GM12801 (cell line): Measurements from ENCODE around the gene TSHZ2.

Source experiments
- CTCF ChIP-seq: IDR thresholded peaks from one replicate; pipeline ENCODE4 v1.5.1; 2011; ENCODE audit warnings: control low read depth; ENCODE audit not compliant: insufficient read length; ENCODE audit errors: extremely low read depth

Gene TSHZ2

DNA sequence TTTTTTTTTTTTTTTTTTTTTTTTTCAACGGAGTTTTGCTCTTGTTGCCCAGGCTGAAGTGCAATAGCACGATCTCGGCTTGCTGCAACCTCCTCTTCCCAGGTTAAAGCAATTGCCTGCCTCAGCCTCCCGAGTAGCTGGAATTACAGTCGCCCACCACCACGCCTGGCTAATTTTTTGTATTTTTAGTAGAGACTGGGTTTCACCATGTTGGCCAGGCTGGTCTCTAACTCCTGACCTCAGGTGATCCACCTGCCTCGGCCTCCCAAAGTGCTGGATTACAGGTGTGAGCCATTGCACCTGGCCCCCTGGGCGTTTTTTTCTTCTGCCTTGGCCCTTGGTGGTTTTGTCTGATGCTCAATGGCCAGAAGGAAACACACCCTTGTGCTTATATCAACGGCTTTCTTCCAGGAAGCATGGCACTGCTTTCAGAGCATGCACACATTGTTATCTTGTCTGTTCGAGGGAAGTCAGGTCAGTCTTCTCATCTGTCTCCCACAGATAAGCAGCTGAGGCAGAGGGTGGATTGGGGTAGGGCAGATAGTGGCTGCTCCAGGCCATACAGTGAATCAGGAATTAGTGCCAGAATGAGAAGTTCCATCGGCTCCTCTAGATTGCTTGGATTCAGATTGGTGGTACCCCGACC is 203.1 kb downstream of the TSHZ2 start:
- no peak for TF ChIP-seq CTCF

DNA sequence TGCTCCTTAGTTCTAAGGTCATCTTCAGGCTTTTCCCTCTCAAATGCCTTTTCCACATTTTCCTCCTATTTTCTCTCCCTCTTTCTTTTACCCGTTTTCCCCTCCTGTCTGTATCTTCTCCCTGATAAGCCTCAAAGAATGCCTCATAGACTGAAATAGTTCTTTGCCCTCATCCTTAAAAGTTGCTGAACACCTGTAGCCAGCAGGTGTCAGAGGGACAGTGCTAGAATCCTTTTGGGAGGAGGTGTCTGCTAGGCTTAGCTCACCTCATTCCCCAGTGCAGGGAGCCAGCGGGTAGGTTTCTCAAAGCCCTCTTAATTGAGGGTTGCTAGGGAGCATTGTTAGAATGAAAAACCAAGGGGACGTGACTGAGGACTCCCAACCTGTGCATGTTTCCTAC is 204.0 kb downstream of the TSHZ2 start:
- TF ChIP-seq CTCF = no peak

DNA sequence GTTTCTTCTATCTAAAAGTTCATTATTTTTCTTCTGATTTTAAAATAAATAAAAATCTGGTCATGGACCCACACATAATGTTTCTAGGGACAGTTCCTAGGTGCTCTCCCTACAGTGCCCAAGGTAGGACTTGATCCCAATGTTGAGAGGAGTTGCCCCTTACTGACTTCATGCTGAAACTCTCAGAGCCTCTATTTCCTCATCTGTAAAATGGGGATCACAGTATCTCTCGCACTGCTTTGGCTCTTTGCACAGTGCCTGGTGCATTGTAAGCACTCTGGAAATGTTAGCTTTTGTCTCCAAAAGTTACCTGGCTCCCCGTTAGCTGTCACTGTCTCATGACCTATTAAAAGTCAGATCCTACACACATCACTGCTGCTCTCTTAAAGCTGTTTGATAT is 205.5 kb downstream of the TSHZ2 start:
- TF ChIP-seq CTCF = no peak

DNA sequence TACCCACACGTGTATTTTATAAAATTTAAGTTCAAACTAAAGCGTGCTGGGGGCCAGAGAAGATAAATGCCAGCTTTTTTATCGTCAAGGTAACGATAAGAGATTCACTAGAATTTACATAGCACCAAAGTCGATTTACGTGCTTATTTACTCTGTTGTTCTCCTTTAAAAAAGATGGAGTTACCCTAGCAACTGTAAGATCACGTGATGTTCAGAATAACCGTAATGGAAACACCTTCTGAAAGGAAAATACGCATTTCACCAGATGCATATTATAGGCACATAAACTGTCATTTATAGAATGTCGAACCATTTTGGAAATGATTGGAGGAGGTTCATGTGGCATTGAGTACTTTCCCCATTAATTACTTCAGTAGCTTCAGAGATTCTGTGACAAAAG is 207.6 kb downstream of the TSHZ2 start:
- TF ChIP-seq CTCF = no peak

GRCh38 chr20:53180928-53181362 is 208.8 kb downstream of the TSHZ2 start:
- TF ChIP-seq CTCF = no peak

- TF ChIP-seq CTCF = no peak
These were observed 209.8 kb downstream of the TSHZ2 start for GRCh38 chr20:53181866-53182376.

- no peak for TF ChIP-seq CTCF
These were observed 211.0 kb downstream of the TSHZ2 start for GRCh38 chr20:53183181-53183580.
